IPS-18a (cell line): ENCODE data around the gene TMEM92.
"Not testable (repeated sequence)": the region's sequence is repeated elsewhere in the genome, so short reads cannot be mapped to it uniquely, and the experiment has no call there.

ENCODE experiments used
- H3K27ac ChIP-seq: one replicate; pipeline ENCODE4 v1.5.1; 2013; ENCODE audit warnings: low read length
- H3K27me3 ChIP-seq: one replicate; pipeline ENCODE4 v1.6.1; 2013; ENCODE audit warnings: mild to moderate bottlenecking, low read length; ENCODE audit not compliant: control insufficient read depth, insufficient read depth
- H3K36me3 ChIP-seq: one replicate; pipeline ENCODE4 v1.6.1; 2013; ENCODE audit warnings: low read depth, low read length; ENCODE audit not compliant: control insufficient read depth
- H3K4me1 ChIP-seq: one replicate; pipeline ENCODE4 v1.6.1; 2013; ENCODE audit warnings: low read depth, low read length; ENCODE audit not compliant: control insufficient read depth
- H3K4me3 ChIP-seq: one replicate; pipeline ENCODE4 v1.5.1; 2013; ENCODE audit warnings: low read length
- H3K9ac ChIP-seq: one replicate; pipeline ENCODE4 v1.6.1; 2013; ENCODE audit warnings: mild to moderate bottlenecking, low read length, moderate library complexity
- H3K9me3 ChIP-seq: one replicate; pipeline ENCODE4 v1.6.1; 2013; ENCODE audit warnings: low read depth, low read length; ENCODE audit not compliant: control insufficient read depth

Gene TMEM92

GRCh38 chr17:50292465-50292864 is 18.2 kb downstream of the TMEM92 start:
- Histone ChIP-seq H3K27ac (no peak overlapping the region), H3K9me3 (no peaks in the 10 kb centered on the region), H3K27me3 (peaks cover 5% of the 10 kb centered on the region), H3K9ac (no peak overlapping the region), H3K36me3 (no peaks in the 10 kb centered on the region), H3K4me3 (no peak overlapping the region), H3K4me1 (no peaks in the 10 kb centered on the region)

GRCh38 chr17:50295021-50295420 is 20.8 kb downstream of the TMEM92 start:
- no peaks in the 10 kb centered on the region for H3K9me3 ChIP-seq
- H3K4me3 ChIP-seq: no peak overlapping the region
- no peaks in the 10 kb centered on the region for H3K4me1 ChIP-seq
- H3K27ac ChIP-seq: no peak overlapping the region
- H3K9ac ChIP-seq: no peak overlapping the region
- no peaks in the 10 kb centered on the region for H3K27me3 ChIP-seq
- H3K36me3 ChIP-seq: no peaks in the 10 kb centered on the region

- no peaks in the 10 kb centered on the region for H3K4me1 ChIP-seq
- no peaks in the 10 kb centered on the region for H3K9me3 ChIP-seq
- no peak overlapping the region for H3K9ac ChIP-seq
- no peak overlapping the region for H3K4me3 ChIP-seq
- no peak overlapping the region for H3K27ac ChIP-seq
- H3K36me3 ChIP-seq: no peaks in the 10 kb centered on the region
- no peaks in the 10 kb centered on the region for H3K27me3 ChIP-seq
Measured at GRCh38 chr17:50297407-50297865, 23.2 kb downstream of the TMEM92 start.

- Histone ChIP-seq H3K9me3 (no peaks in the 10 kb centered on the region), H3K4me3 (no peak overlapping the region), H3K4me1 (no peaks in the 10 kb centered on the region), H3K27ac (no peak overlapping the region), H3K36me3 (no peaks in the 10 kb centered on the region), H3K9ac (no peak overlapping the region), H3K27me3 (no peaks in the 10 kb centered on the region)
Measured at GRCh38 chr17:50298018-50298417, 23.8 kb downstream of the TMEM92 start.

GRCh38 chr17:50299776-50300175 is 25.5 kb downstream of the TMEM92 start:
- Histone ChIP-seq H3K4me3 (no peak overlapping the region), H3K9ac (no peak overlapping the region), H3K36me3 (no peaks in the 10 kb centered on the region), H3K4me1 (peaks cover 5% of the 10 kb centered on the region), H3K27ac (no peak overlapping the region), H3K9me3 (no peaks in the 10 kb centered on the region), H3K27me3 (no peaks in the 10 kb centered on the region)

- not testable (repeated sequence) for H3K4me3 ChIP-seq, H3K27me3 ChIP-seq, H3K27ac ChIP-seq, H3K9me3 ChIP-seq, H3K36me3 ChIP-seq, H3K4me1 ChIP-seq, H3K9ac ChIP-seq
Measured at GRCh38 chr17:50300824-50301223, 26.6 kb downstream of the TMEM92 start.

- no peak overlapping the region for H3K27ac ChIP-seq
Measured at GRCh38 chr17:50301891-50302584, 27.8 kb downstream of the TMEM92 start.

GRCh38 chr17:50303051-50303450 is 28.8 kb downstream of the TMEM92 start:
- H3K9ac ChIP-seq: no peak overlapping the region
- H3K9me3 ChIP-seq: no peaks in the 10 kb centered on the region
- H3K4me3 ChIP-seq: no peak overlapping the region
- peaks cover 6% of the 10 kb centered on the region for H3K4me1 ChIP-seq
- H3K27ac ChIP-seq: no peak overlapping the region
- no peaks in the 10 kb centered on the region for H3K36me3 ChIP-seq
- H3K27me3 ChIP-seq: no peaks in the 10 kb centered on the region

More at GRCh38 chr17:50301891-50302584, 27.8 kb downstream of the TMEM92 start:
- no peaks in the 10 kb centered on the region for H3K27me3 ChIP-seq
- no peak overlapping the region for H3K4me3 ChIP-seq
- peaks cover 6% of the 10 kb centered on the region for H3K4me1 ChIP-seq
- H3K9ac ChIP-seq: no peak overlapping the region
- no peaks in the 10 kb centered on the region for H3K9me3 ChIP-seq
- no peaks in the 10 kb centered on the region for H3K36me3 ChIP-seq

- H3K4me1 ChIP-seq: peaks cover 6% of the 10 kb centered on the region
- no peaks in the 10 kb centered on the region for H3K27me3 ChIP-seq
- no peaks in the 10 kb centered on the region for H3K9me3 ChIP-seq
- no peak overlapping the region for H3K4me3 ChIP-seq
- H3K36me3 ChIP-seq: no peaks in the 10 kb centered on the region
- H3K27ac ChIP-seq: no peak overlapping the region
- no peak overlapping the region for H3K9ac ChIP-seq
Measured at GRCh38 chr17:50303596-50303995, 29.3 kb downstream of the TMEM92 start.

- H3K36me3 ChIP-seq: no peaks in the 10 kb centered on the region
- no peak overlapping the region for H3K27ac ChIP-seq
- H3K9ac ChIP-seq: no peak overlapping the region
- H3K4me3 ChIP-seq: no peak overlapping the region
- H3K4me1 ChIP-seq: peaks cover 6% of the 10 kb centered on the region
- no peaks in the 10 kb centered on the region for H3K27me3 ChIP-seq
- H3K9me3 ChIP-seq: no peaks in the 10 kb centered on the region
Measured at GRCh38 chr17:50304781-50305404, 30.6 kb downstream of the TMEM92 start.

- Histone ChIP-seq H3K27ac (no peak overlapping the region), H3K36me3 (no peaks in the 10 kb centered on the region), H3K9ac (no peak overlapping the region), H3K27me3 (no peaks in the 10 kb centered on the region), H3K4me3 (no peak overlapping the region), H3K9me3 (no peaks in the 10 kb centered on the region), H3K4me1 (peaks cover 6% of the 10 kb centered on the region)
Measured at GRCh38 chr17:50307654-50308053, 33.4 kb downstream of the TMEM92 start.

- H3K36me3 ChIP-seq: no peaks in the 10 kb centered on the region
- H3K4me1 ChIP-seq: peaks cover 3% of the 10 kb centered on the region
- no peak overlapping the region for H3K9ac ChIP-seq
- no peak overlapping the region for H3K27ac ChIP-seq
- no peaks in the 10 kb centered on the region for H3K27me3 ChIP-seq
- H3K4me3 ChIP-seq: no peak overlapping the region
- H3K9me3 ChIP-seq: no peaks in the 10 kb centered on the region
Measured at GRCh38 chr17:50308666-50309065, 34.4 kb downstream of the TMEM92 start.
